ENCODE measurements around the gene GSE1.
A peak's percentile ranks its signal among the peaks of the same experiment; 100 is the strongest.

Gene GSE1

GRCh38 chr16:85664580-85665372 lies 51.7 kb downstream of the GSE1 start:
- DNase-seq = no peak

GRCh38 chr16:85665373-85665740 lies 52.2 kb downstream of the GSE1 start:
- no peak for DNase-seq

- DNase-seq = no peak
These were observed 52.8 kb downstream of the GSE1 start for GRCh38 chr16:85665929-85666328.

GRCh38 chr16:85667261-85667660 lies 54.1 kb downstream of the GSE1 start:
- DNase-seq = no peak

GRCh38 chr16:85667841-85668413 lies 54.8 kb downstream of the GSE1 start:
- no peak for DNase-seq

GRCh38 chr16:85668676-85669424 lies 55.7 kb downstream of the GSE1 start:
- no peak for DNase-seq

GRCh38 chr16:85670840-85671239 lies 57.7 kb downstream of the GSE1 start:
- no peak for DNase-seq

GRCh38 chr16:85673529-85674417 lies 60.7 kb downstream of the GSE1 start:
- no peak for DNase-seq

- DNase-seq = no peak
These were observed 61.3 kb downstream of the GSE1 start for GRCh38 chr16:85674418-85674755.

GRCh38 chr16:85674828-85675227 lies 61.7 kb downstream of the GSE1 start:
- no peak for DNase-seq

- peak; percentile 45 for DNase-seq
These were observed 62.2 kb downstream of the GSE1 start for GRCh38 chr16:85675251-85675874.

- no peak for DNase-seq
These were observed 63.3 kb downstream of the GSE1 start for GRCh38 chr16:85676466-85676865.

GRCh38 chr16:85677383-85677967 lies 64.4 kb downstream of the GSE1 start:
- no peak for DNase-seq

- no peak for DNase-seq
These were observed 64.9 kb downstream of the GSE1 start for GRCh38 chr16:85678016-85678415.

- no peak for DNase-seq
These were observed 65.7 kb downstream of the GSE1 start for GRCh38 chr16:85678821-85679220.

- no peak for DNase-seq
These were observed 66.7 kb downstream of the GSE1 start for GRCh38 chr16:85679870-85680269.

GRCh38 chr16:85680352-85680944 lies 67.3 kb downstream of the GSE1 start:
- no peak for DNase-seq

GRCh38 chr16:85681255-85681654 lies 68.1 kb downstream of the GSE1 start:
- no peak for DNase-seq

GRCh38 chr16:85682516-85682915 lies 69.4 kb downstream of the GSE1 start:
- no peak for DNase-seq

GRCh38 chr16:85683363-85683762 lies 70.2 kb downstream of the GSE1 start:
- DNase-seq = no peak

GRCh38 chr16:85685251-85685650 lies 72.1 kb downstream of the GSE1 start:
- DNase-seq = no peak
